Stomach (tissue), 4 donors: Measurements from ENCODE around the gene KPNA6.

Experiments used
- CTCF ChIP-seq, 7 experiments: fragments of 450-650 bp in 4 of 7; fragments of 200-600 bp in 3 of 7; sonication (generic) in 3 of 7; IDR thresholded peaks; one replicate each; pipeline ENCODE4 v1.5.1; 2016 to 2019; ENCODE audit warnings: antibody characterized with exemption in 7 of 7, control low read depth in 2 of 7, mild to moderate bottlenecking in 1 of 7
- EP300 ChIP-seq: sonication (generic); formaldehyde crosslinking; IDR thresholded peaks from one replicate; pipeline ENCODE4 v1.6.1; 2017; ENCODE audit warnings: antibody characterized with exemption

- no peak for TF ChIP-seq CTCF (IDR thresholded peaks at IDR 0.05)
- no peak for TF ChIP-seq EP300
These were observed 46.9 kb upstream of the KPNA6 start for GRCh38 chr1:32060914-32061313.
